ENCODE data around the gene APLP2.

The APLP2 gene

GRCh38 chr11:130123414-130124040 is 53.8 kb downstream of the APLP2 start:
- no peak for ATAC-seq
- TF ChIP-seq ZC3H10 (CRISPR knock-in tag; IDR thresholded peaks at IDR 0.05) (no peak), TSHZ2 (CRISPR knock-in tag; IDR thresholded peaks at IDR 0.05) (no peak), CSRNP3 (CRISPR knock-in tag; IDR thresholded peaks at IDR 0.05) (no peak)

GRCh38 chr11:130124096-130124495 is 54.4 kb downstream of the APLP2 start:
- ATAC-seq: peak; percentile 90
- TF ChIP-seq ISL1 (CRISPR knock-in tag; IDR thresholded peaks at IDR 0.05) (peak; percentile 53), RARB (CRISPR knock-in tag; IDR thresholded peaks at IDR 0.05) (no peak), BACH2 (CRISPR knock-in tag; IDR thresholded peaks at IDR 0.05; ENCODE audit: borderline replicate concordance) (no peak)

GRCh38 chr11:130125638-130126037 is 55.9 kb downstream of the APLP2 start:
- ATAC-seq: no peak
- no peak for TF ChIP-seq PPARA (CRISPR knock-in tag; IDR thresholded peaks at IDR 0.05; ENCODE audit: borderline replicate concordance)
- no peak for TF ChIP-seq ZNF565 (CRISPR knock-in tag; conservative IDR thresholded peaks at IDR 0.05; ENCODE audit: low read depth)
- TF ChIP-seq CREB5 (CRISPR knock-in tag; IDR thresholded peaks at IDR 0.05; ENCODE audit: low read depth): no peak
- no peak for TF ChIP-seq ARNTL (CRISPR knock-in tag; IDR thresholded peaks at IDR 0.05; ENCODE audit: borderline replicate concordance, low read depth)
- TF ChIP-seq PATZ1 (CRISPR knock-in tag; IDR thresholded peaks at IDR 0.05; ENCODE audit: borderline replicate concordance): no peak
- TF ChIP-seq SNAI2 (CRISPR knock-in tag; IDR thresholded peaks at IDR 0.05): no peak
- TF ChIP-seq RARB (CRISPR knock-in tag; IDR thresholded peaks at IDR 0.05): no peak
- TF ChIP-seq CSRNP3 (CRISPR knock-in tag; IDR thresholded peaks at IDR 0.05): no peak

GRCh38 chr11:130126516-130126915 is 56.8 kb downstream of the APLP2 start:
- TF ChIP-seq ZNF8 (CRISPR knock-in tag; IDR thresholded peaks at IDR 0.05): no peak
- TF ChIP-seq ZNF70 (CRISPR knock-in tag; IDR thresholded peaks at IDR 0.05): no peak
- no peak for TF ChIP-seq GLIS3 (CRISPR knock-in tag; IDR thresholded peaks at IDR 0.05)
- no peak for TF ChIP-seq CREB5 (CRISPR knock-in tag; IDR thresholded peaks at IDR 0.05; ENCODE audit: low read depth)
- TF ChIP-seq RARB (CRISPR knock-in tag; IDR thresholded peaks at IDR 0.05): no peak
- no peak for TF ChIP-seq ZC3H10 (CRISPR knock-in tag; IDR thresholded peaks at IDR 0.05)
- no peak for TF ChIP-seq TOX (CRISPR knock-in tag; IDR thresholded peaks at IDR 0.05; ENCODE audit: borderline replicate concordance)
- no peak for TF ChIP-seq TSHZ2 (CRISPR knock-in tag; IDR thresholded peaks at IDR 0.05)
- TF ChIP-seq POU6F1 (CRISPR knock-in tag; IDR thresholded peaks at IDR 0.05; ENCODE audit: borderline replicate concordance, low read depth): no peak
- ATAC-seq: no peak

Data from SK-N-SH treated with all-trans-retinoic acid at 6 μM for 48 hours (cell line).